ENCODE measurements around the gene GNG8. TPM values are rescaled to one million over a fixed set of nuclear protein-coding genes. Genes with fewer than 3 reads are reported as not detected.

GNG8 gene
- total and polyA plus RNA-seq, 8 donors, result not detected

DNA sequence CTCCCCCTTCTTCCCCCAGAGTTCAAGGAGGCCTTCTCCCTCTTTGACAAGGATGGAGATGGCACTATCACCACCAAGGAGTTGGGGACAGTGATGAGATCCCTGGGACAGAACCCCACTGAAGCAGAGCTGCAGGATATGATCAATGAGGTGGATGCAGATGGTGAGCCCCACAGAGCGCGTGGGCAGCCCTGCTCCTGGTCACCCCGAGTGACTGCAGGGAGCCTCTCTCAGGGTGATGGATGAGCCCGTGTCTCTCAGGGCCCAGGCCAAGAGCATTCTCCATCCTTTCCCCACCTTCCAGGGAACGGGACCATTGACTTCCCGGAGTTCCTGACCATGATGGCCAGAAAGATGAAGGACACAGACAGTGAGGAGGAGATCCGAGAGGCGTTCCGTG is 27.8 kb downstream of the GNG8 start:
- H3K9me3 ChIP-seq, result no peaks in the 10 kb centered on the region
- H3K27ac ChIP-seq, result no peak overlapping the region
- intact Hi-C loops (cut with DNase I; ENCODE audit: low total_unique reads), result no loop called here
- peaks cover 51 to 62% (median 59%) of the 10 kb centered on the region in 4 donors for H3K36me3 ChIP-seq
- peaks cover 21 to 48% (median 29%) of the 10 kb centered on the region in 4 donors for H3K4me1 ChIP-seq
- no peak overlapping the region for H3K4me3 ChIP-seq
- no peaks in the 10 kb centered on the region for H3K27me3 ChIP-seq
- DNase-seq, result no peak
- 91 to 98% (median 96%) methylated on average over 9 of the region's 9 CpGs for WGBS, 5 donors
- no peak for TF ChIP-seq EP300 (IDR thresholded peaks at IDR 0.05)
- TF ChIP-seq POLR2AphosphoS5 (IDR thresholded peaks at IDR 0.05), result no peak
- TF ChIP-seq POLR2A (IDR thresholded peaks at IDR 0.05), result no peak
- TF ChIP-seq, protein P1, sequence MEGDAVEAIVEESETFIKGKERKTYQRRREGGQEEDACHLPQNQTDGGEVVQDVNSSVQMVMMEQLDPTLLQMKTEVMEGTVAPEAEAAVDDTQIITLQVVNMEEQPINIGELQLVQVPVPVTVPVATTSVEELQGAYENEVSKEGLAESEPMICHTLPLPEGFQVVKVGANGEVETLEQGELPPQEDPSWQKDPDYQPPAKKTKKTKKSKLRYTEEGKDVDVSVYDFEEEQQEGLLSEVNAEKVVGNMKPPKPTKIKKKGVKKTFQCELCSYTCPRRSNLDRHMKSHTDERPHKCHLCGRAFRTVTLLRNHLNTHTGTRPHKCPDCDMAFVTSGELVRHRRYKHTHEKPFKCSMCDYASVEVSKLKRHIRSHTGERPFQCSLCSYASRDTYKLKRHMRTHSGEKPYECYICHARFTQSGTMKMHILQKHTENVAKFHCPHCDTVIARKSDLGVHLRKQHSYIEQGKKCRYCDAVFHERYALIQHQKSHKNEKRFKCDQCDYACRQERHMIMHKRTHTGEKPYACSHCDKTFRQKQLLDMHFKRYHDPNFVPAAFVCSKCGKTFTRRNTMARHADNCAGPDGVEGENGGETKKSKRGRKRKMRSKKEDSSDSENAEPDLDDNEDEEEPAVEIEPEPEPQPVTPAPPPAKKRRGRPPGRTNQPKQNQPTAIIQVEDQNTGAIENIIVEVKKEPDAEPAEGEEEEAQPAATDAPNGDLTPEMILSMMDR (IDR thresholded peaks at IDR 0.05), result no peak

GRCh38 chr19:46607448-46607841 is 28.6 kb downstream of the GNG8 start:
- 80 to 91% (median 89%) methylated on average over 12 of the region's 12 CpGs for WGBS, 5 donors
- Histone ChIP-seq H3K27me3 (no peaks in the 10 kb centered on the region), H3K4me3 (no peak overlapping the region), H3K4me1 (peaks cover 29 to 55% (median 36%) of the 10 kb centered on the region in 4 donors), H3K9me3 (no peaks in the 10 kb centered on the region), H3K27ac (no peak overlapping the region), H3K36me3 (peaks cover 51 to 62% (median 59%) of the 10 kb centered on the region in 4 donors)
- DNase-seq, result peak in 1 of 2 donors; percentile 9
- intact Hi-C loops (cut with DNase I; ENCODE audit: low total_unique reads), result no loop called here
- TF ChIP-seq POLR2A (IDR thresholded peaks at IDR 0.05), result no peak
- TF ChIP-seq, protein P1 (IDR thresholded peaks at IDR 0.05), result no peak
- no peak for TF ChIP-seq POLR2AphosphoS5 (IDR thresholded peaks at IDR 0.05)
- TF ChIP-seq EP300 (IDR thresholded peaks at IDR 0.05), result no peak

GRCh38 chr19:46606681-46607447 is 29.1 kb downstream of the GNG8 start:
- H3K27me3 ChIP-seq, result no peaks in the 10 kb centered on the region
- no peak for TF ChIP-seq POLR2AphosphoS5 (IDR thresholded peaks at IDR 0.05)
- TF ChIP-seq, protein P1 (IDR thresholded peaks at IDR 0.05), result no peak
- TF ChIP-seq POLR2A (IDR thresholded peaks at IDR 0.05), result no peak
- TF ChIP-seq EP300 (IDR thresholded peaks at IDR 0.05), result no peak
- no peak overlapping the region for H3K4me3 ChIP-seq
- no peaks in the 10 kb centered on the region for H3K9me3 ChIP-seq
- peaks cover 51 to 62% (median 59%) of the 10 kb centered on the region in 4 donors for H3K36me3 ChIP-seq
- peaks cover 31 to 61% (median 42%) of the 10 kb centered on the region in 4 donors for H3K4me1 ChIP-seq
- intact Hi-C loops (cut with DNase I; ENCODE audit: low total_unique reads), result no loop called here
- WGBS, 5 donors, result 77 to 89% (median 84%) methylated on average over 12 of the region's 12 CpGs
- peak in 1 of 2 donors; percentile 5 for DNase-seq
- H3K27ac ChIP-seq, result peak overlapping the region in 2 of 5 donors; percentile 8 to 96

GRCh38 chr19:46606019-46606418 is 30.0 kb downstream of the GNG8 start:
- H3K27ac ChIP-seq, result peak overlapping the region in 2 of 5 donors; percentile 33 to 96
- WGBS, 5 donors, result 88 to 92% (median 89%) methylated on average over 11 of the region's 11 CpGs
- TF ChIP-seq EP300 (IDR thresholded peaks at IDR 0.05) (no peak), POLR2A (IDR thresholded peaks at IDR 0.05) (no peak), POLR2AphosphoS5 (IDR thresholded peaks at IDR 0.05) (no peak)
- TF ChIP-seq, protein P1 (IDR thresholded peaks at IDR 0.05), result no peak
- H3K36me3 ChIP-seq, result peaks cover 51 to 60% (median 58%) of the 10 kb centered on the region in 4 donors
- no peak overlapping the region for H3K4me3 ChIP-seq
- no peaks in the 10 kb centered on the region for H3K27me3 ChIP-seq
- peak in 1 of 2 donors; percentile 2 for DNase-seq
- intact Hi-C loops (cut with DNase I; ENCODE audit: low total_unique reads), result no loop called here
- no peaks in the 10 kb centered on the region for H3K9me3 ChIP-seq
- H3K4me1 ChIP-seq, result peaks cover 31 to 58% (median 44%) of the 10 kb centered on the region in 4 donors
